HEK293 (cell line): ENCODE data around the gene EIF3F.

ENCODE experiments used
- CTCF ChIP-seq: fragments of 450-650 bp; formaldehyde crosslinking; IDR thresholded peaks from 2 replicates; pipeline ENCODE4 v1.5.1; 2016; ENCODE audit warnings: missing biosample characterization, missing genetic modification characterization
- FEZF1 ChIP-seq: fragments of 450-650 bp; formaldehyde crosslinking; IDR thresholded peaks from 2 replicates; pipeline ENCODE4 v1.5.1; 2016; ENCODE audit warnings: missing biosample characterization, missing genetic modification characterization
- KLF10 ChIP-seq: fragments of 450-650 bp; IDR thresholded peaks from 2 replicates; pipeline ENCODE4 v1.5.1; 2018; ENCODE audit warnings: missing biosample characterization, mild to moderate bottlenecking, missing genetic modification characterization
- RBAK ChIP-seq: fragments of 450-650 bp; formaldehyde crosslinking; IDR thresholded peaks from 2 replicates; pipeline ENCODE4 v1.5.1; 2016; ENCODE audit warnings: missing biosample characterization, missing genetic modification characterization
- ZNF138 ChIP-seq: fragments of 450-650 bp; formaldehyde crosslinking; IDR thresholded peaks from 2 replicates; pipeline ENCODE4 v1.5.1; 2016; ENCODE audit warnings: missing biosample characterization, missing genetic modification characterization, borderline replicate concordance
- ZNF16 ChIP-seq: fragments of 450-650 bp; formaldehyde crosslinking; IDR thresholded peaks from 2 replicates; pipeline ENCODE4 v1.5.1; 2016; ENCODE audit warnings: low read depth, missing biosample characterization, missing genetic modification characterization
- ZNF302 ChIP-seq: fragments of 450-650 bp; formaldehyde crosslinking; IDR thresholded peaks from 2 replicates; pipeline ENCODE4 v1.5.1; 2016; ENCODE audit warnings: missing biosample characterization, missing genetic modification characterization, low read depth
- ZNF391 ChIP-seq: fragments of 450-650 bp; formaldehyde crosslinking; IDR thresholded peaks from 2 replicates; pipeline ENCODE4 v1.5.1; 2016; ENCODE audit warnings: low read depth, missing biosample characterization, missing genetic modification characterization, borderline replicate concordance
- ZNF423 ChIP-seq: fragments of 450-650 bp; formaldehyde crosslinking; IDR thresholded peaks from 2 replicates; pipeline ENCODE4 v1.5.1; 2016; ENCODE audit warnings: missing biosample characterization, missing genetic modification characterization
- ZNF555 ChIP-seq: fragments of 450-650 bp; formaldehyde crosslinking; conservative IDR thresholded peaks from 2 replicates; pipeline ENCODE4 v1.5.1; 2017; ENCODE audit warnings: missing biosample characterization, mild to moderate bottlenecking, missing genetic modification characterization, inconsistent platforms
- ZNF792 ChIP-seq: fragments of 450-650 bp; formaldehyde crosslinking; IDR thresholded peaks from 2 replicates; pipeline ENCODE4 v1.5.1; 2016; ENCODE audit warnings: missing biosample characterization, missing genetic modification characterization
- TF ChIP-seq, protein P1 (sequence below): sonication (generic); formaldehyde crosslinking; IDR thresholded peaks from 2 replicates; pipeline ENCODE4 v1.8.1; 2022; ENCODE audit warnings: mild to moderate bottlenecking, moderate library complexity, missing genetic modification reagents
- TF ChIP-seq, protein P2 (sequence below): fragments of 450-650 bp; formaldehyde crosslinking; IDR thresholded peaks from 2 replicates; pipeline ENCODE4 v1.5.1; 2016; ENCODE audit warnings: missing biosample characterization, missing genetic modification characterization

GRCh38 chr11:8015753-8016239, 28.7 kb downstream of the EIF3F start:
- no peak for TF ChIP-seq ZNF423
- no peak for TF ChIP-seq ZNF16 (tag by site-specific recombination)
- TF ChIP-seq ZNF138, result no peak
- no peak for TF ChIP-seq CTCF (tag by site-specific recombination)
- no peak for TF ChIP-seq FEZF1 (tag by site-specific recombination)
- TF ChIP-seq ZNF391, result no peak
- no peak for TF ChIP-seq ZNF555 (tag by site-specific recombination)
- no peak for TF ChIP-seq KLF10 (tag by site-specific recombination)
- no peak for TF ChIP-seq RBAK
- TF ChIP-seq, protein P1, sequence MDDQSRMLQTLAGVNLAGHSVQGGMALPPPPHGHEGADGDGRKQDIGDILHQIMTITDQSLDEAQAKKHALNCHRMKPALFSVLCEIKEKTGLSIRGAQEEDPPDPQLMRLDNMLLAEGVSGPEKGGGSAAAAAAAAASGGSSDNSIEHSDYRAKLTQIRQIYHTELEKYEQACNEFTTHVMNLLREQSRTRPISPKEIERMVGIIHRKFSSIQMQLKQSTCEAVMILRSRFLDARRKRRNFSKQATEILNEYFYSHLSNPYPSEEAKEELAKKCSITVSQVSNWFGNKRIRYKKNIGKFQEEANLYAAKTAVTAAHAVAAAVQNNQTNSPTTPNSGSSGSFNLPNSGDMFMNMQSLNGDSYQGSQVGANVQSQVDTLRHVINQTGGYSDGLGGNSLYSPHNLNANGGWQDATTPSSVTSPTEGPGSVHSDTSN (CRISPR knock-in tag), result no peak
- TF ChIP-seq ZNF302 (tag by site-specific recombination), result no peak
- TF ChIP-seq, protein P2, sequence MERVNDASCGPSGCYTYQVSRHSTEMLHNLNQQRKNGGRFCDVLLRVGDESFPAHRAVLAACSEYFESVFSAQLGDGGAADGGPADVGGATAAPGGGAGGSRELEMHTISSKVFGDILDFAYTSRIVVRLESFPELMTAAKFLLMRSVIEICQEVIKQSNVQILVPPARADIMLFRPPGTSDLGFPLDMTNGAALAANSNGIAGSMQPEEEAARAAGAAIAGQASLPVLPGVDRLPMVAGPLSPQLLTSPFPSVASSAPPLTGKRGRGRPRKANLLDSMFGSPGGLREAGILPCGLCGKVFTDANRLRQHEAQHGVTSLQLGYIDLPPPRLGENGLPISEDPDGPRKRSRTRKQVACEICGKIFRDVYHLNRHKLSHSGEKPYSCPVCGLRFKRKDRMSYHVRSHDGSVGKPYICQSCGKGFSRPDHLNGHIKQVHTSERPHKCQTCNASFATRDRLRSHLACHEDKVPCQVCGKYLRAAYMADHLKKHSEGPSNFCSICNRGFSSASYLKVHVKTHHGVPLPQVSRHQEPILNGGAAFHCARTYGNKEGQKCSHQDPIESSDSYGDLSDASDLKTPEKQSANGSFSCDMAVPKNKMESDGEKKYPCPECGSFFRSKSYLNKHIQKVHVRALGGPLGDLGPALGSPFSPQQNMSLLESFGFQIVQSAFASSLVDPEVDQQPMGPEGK (tag by site-specific recombination), result no peak
- no peak for TF ChIP-seq ZNF792 (tag by site-specific recombination)
